GM12891 (cell line): ENCODE measurements around the gene GRM1.

Source experiments
- PAX5 ChIP-seq: IDR thresholded peaks from 2 replicates; pipeline ENCODE4 v1.6.1; 2011; ENCODE audit warnings: low read length, moderate library complexity, mild to moderate bottlenecking; ENCODE audit not compliant: insufficient read depth, severe bottlenecking
- POLR2A ChIP-seq: IDR thresholded peaks from 2 replicates; pipeline ENCODE4 v1.6.1; 2011; ENCODE audit warnings: low read depth, low read length, control low read depth
- POLR2AphosphoS5 ChIP-seq: IDR thresholded peaks from 2 replicates; pipeline ENCODE4 v1.6.1; 2011; ENCODE audit warnings: low read depth, low read length, control low read depth
- POU2F2 ChIP-seq: IDR thresholded peaks from 2 replicates; pipeline ENCODE4 v1.6.1; 2011; ENCODE audit warnings: low read depth, mild to moderate bottlenecking, control low read depth, low read length, moderate library complexity
- SPI1 ChIP-seq: IDR thresholded peaks from 2 replicates; pipeline ENCODE4 v1.6.1; 2011; ENCODE audit warnings: low read depth, low read length, control low read depth
- TAF1 ChIP-seq: IDR thresholded peaks from 2 replicates; pipeline ENCODE4 v1.6.1; 2011; ENCODE audit warnings: low read depth, low read length, control low read depth

GRCh38 chr6:146014233-146014632 is 14.6 kb upstream of the GRM1 start:
- TF ChIP-seq PAX5, result no peak
- no peak for TF ChIP-seq POLR2A
- TF ChIP-seq POLR2AphosphoS5, result no peak
- no peak for TF ChIP-seq TAF1
- no peak for TF ChIP-seq SPI1
- no peak for TF ChIP-seq POU2F2
